HepG2 (cell line): ENCODE measurements around the gene CRY1. TPM values are rescaled to one million over a fixed set of nuclear protein-coding genes. Genes with fewer than 3 reads are reported as not detected.

Experiments
- ARID5B ChIP-seq: IDR thresholded peaks from 2 replicates; pipeline ENCODE4 v1.4.0; 2020; ENCODE audit warnings: mild to moderate bottlenecking, missing genetic modification reagents
- ARNT2 ChIP-seq: sonication (generic); formaldehyde crosslinking; IDR thresholded peaks from 2 replicates; pipeline ENCODE4 v1.8.0; 2022; ENCODE audit warnings: mild to moderate bottlenecking, low read depth, missing genetic modification reagents, moderate library complexity
- BCL6 ChIP-seq: IDR thresholded peaks from 2 replicates; pipeline ENCODE4 v1.6.1; 2016; ENCODE audit warnings: missing genetic modification reagents, missing compliant biosample characterization
- FOXK2 ChIP-seq: fragments of 450-650 bp; IDR thresholded peaks from 2 replicates; pipeline ENCODE4 v1.6.1; 2016
- HNRNPUL1 ChIP-seq: fragments of 200-400 bp; formaldehyde crosslinking; IDR thresholded peaks from 2 replicates; pipeline ENCODE4 v1.6.1; 2017; ENCODE audit warnings: low read depth, mild to moderate bottlenecking, low read length, moderate library complexity
- JUN ChIP-seq: sonication (generic); formaldehyde crosslinking; IDR thresholded peaks from 2 replicates; pipeline ENCODE4 v1.4.0; 2020; ENCODE audit warnings: mild to moderate bottlenecking, missing genetic modification reagents
- JUND ChIP-seq: sonication (generic); formaldehyde crosslinking; IDR thresholded peaks from 2 replicates; pipeline ENCODE4 v1.8.0; 2022; ENCODE audit warnings: mild to moderate bottlenecking, missing genetic modification reagents
- KLF15 ChIP-seq: sonication (generic); formaldehyde crosslinking; IDR thresholded peaks from 2 replicates; pipeline ENCODE4 v1.8.1; 2023; ENCODE audit warnings: borderline replicate concordance, mild to moderate bottlenecking, inconsistent platforms, missing genetic modification reagents, mixed read lengths
- MED1 ChIP-seq: sonication (generic); formaldehyde crosslinking; IDR thresholded peaks from 2 replicates; pipeline ENCODE4 v1.4.0; 2020; ENCODE audit warnings: missing genetic modification reagents
- PCBP2 ChIP-seq: fragments of 200-400 bp; formaldehyde crosslinking; optimal IDR thresholded peaks from 2 replicates; pipeline ENCODE3; 2018; ENCODE audit warnings: low read length, low read depth; ENCODE audit not compliant: poor library complexity, severe bottlenecking
- PLRG1 ChIP-seq: fragments of 450-650 bp; conservative IDR thresholded peaks from 2 replicates; pipeline ENCODE4 v1.6.1; 2016
- REL ChIP-seq: sonication (generic); formaldehyde crosslinking; conservative IDR thresholded peaks from 2 replicates; pipeline ENCODE4 v1.8.0; 2022; ENCODE audit warnings: mild to moderate bottlenecking, missing genetic modification reagents, moderate library complexity
- REXO4 ChIP-seq: sonication (generic); formaldehyde crosslinking; IDR thresholded peaks from 2 replicates; pipeline ENCODE4 v1.8.0; 2022; ENCODE audit warnings: missing genetic modification reagents, mild to moderate bottlenecking, borderline replicate concordance
- SIX1 ChIP-seq: sonication (generic); formaldehyde crosslinking; IDR thresholded peaks from 2 replicates; pipeline ENCODE4 v1.4.0; 2020; ENCODE audit warnings: missing genetic modification reagents, borderline replicate concordance
- SNAI1 ChIP-seq: sonication (generic); formaldehyde crosslinking; IDR thresholded peaks from 2 replicates; pipeline ENCODE4 v1.5.0; 2020; ENCODE audit warnings: mild to moderate bottlenecking, missing genetic modification reagents, borderline replicate concordance
- YEATS4 ChIP-seq: sonication (generic); formaldehyde crosslinking; IDR thresholded peaks from 2 replicates; pipeline ENCODE4 v1.4.0; 2020; ENCODE audit warnings: missing genetic modification reagents, borderline replicate concordance
- ZBTB1 ChIP-seq: sonication (generic); formaldehyde crosslinking; IDR thresholded peaks from 2 replicates; pipeline ENCODE4 v1.4.0; 2020; ENCODE audit warnings: missing genetic modification reagents, borderline replicate concordance
- ZFP82 ChIP-seq: sonication (generic); formaldehyde crosslinking; IDR thresholded peaks from 2 replicates; pipeline ENCODE4 v1.5.1; 2020; ENCODE audit warnings: mild to moderate bottlenecking, missing genetic modification reagents, borderline replicate concordance
- ZKSCAN5 ChIP-seq: sonication (generic); formaldehyde crosslinking; IDR thresholded peaks from 2 replicates; pipeline ENCODE4 v1.5.1; 2020; ENCODE audit warnings: mild to moderate bottlenecking, missing genetic modification reagents
- ZMYM4 ChIP-seq: sonication (generic); formaldehyde crosslinking; IDR thresholded peaks from 2 replicates; pipeline ENCODE4 v1.8.1; 2023; ENCODE audit warnings: mild to moderate bottlenecking, missing genetic modification reagents
- ZNF562 ChIP-seq: sonication (generic); formaldehyde crosslinking; IDR thresholded peaks from 2 replicates; pipeline ENCODE4 v1.8.0; 2022; ENCODE audit warnings: missing genetic modification reagents, borderline replicate concordance
- ZNF646 ChIP-seq: sonication (generic); formaldehyde crosslinking; IDR thresholded peaks from 2 replicates; pipeline ENCODE4 v1.9.0; 2021; ENCODE audit warnings: mild to moderate bottlenecking, missing genetic modification reagents
- ZSCAN9 ChIP-seq: IDR thresholded peaks from 2 replicates; pipeline ENCODE4 v1.6.1; 2016; ENCODE audit warnings: borderline replicate concordance
- polyA plus RNA-seq, 8 experiments: library from polyadenylated mRNA; depleted of rRNA in 3 of 8; stranded (reverse) in 7 of 8; unstranded in 1 of 8; fragments of >200 nt; fragmentation: Illumina TruSeq in 4 of 8; extraction: Trizol in 4 of 8; gene quantifications; 2 replicates each; pipeline versions ENCODE4 v1.2.1 to v1.2.3, GENCODE V29; 2011 to 2016; ENCODE audit warnings: low read depth in 4 of 8, missing spikeins in 1 of 8, mixed read lengths in 1 of 8; ENCODE audit not compliant: insufficient read depth in 1 of 8
- total RNA-seq, 5 experiments: library from RNA; depleted of rRNA; stranded (reverse); fragments of >200 nt; fragmentation: Illumina TruSeq; extraction: Trizol; gene quantifications; 2 replicates each; pipeline ENCODE4 v1.2.3, GENCODE V29; 2016; ENCODE audit warnings: low read depth in 1 of 5

CRY1 gene
- total and polyA plus RNA-seq, 2 of the 13 experiments (the other 11 are each of a cell fraction or from before 2014, with no cell fraction given), result 11.4 to 13.9 TPM

- TF ChIP-seq PCBP2 (no peak), ARID5B (CRISPR knock-in tag) (peak; percentile 87), JUN (CRISPR knock-in tag) (no peak), KLF15 (CRISPR knock-in tag) (no peak), JUND (no peak), BCL6 (CRISPR knock-in tag) (peak; percentile 89), ZNF646 (no peak), ZBTB1 (no peak), HNRNPUL1 (no peak), YEATS4 (CRISPR knock-in tag) (no peak), REXO4 (CRISPR knock-in tag) (no peak), ZFP82 (no peak), MED1 (CRISPR knock-in tag) (peak; percentile 80), SIX1 (CRISPR knock-in tag) (no peak), ZMYM4 (CRISPR knock-in tag) (0 out of 2 replicates have a peak, but pooled peaks have one; percentile 20), REL (CRISPR knock-in tag) (no peak), ZSCAN9 (CRISPR knock-in tag) (0 out of 2 replicates have a peak, but pooled peaks have one; percentile 47), PLRG1 (no peak), SNAI1 (CRISPR knock-in tag) (no peak), ZNF562 (CRISPR knock-in tag) (no peak), ARNT2 (CRISPR knock-in tag) (no peak), ZKSCAN5 (no peak), FOXK2 (no peak)
These were observed 118.8 kb downstream of the CRY1 start (continued) for GRCh38 chr12:106974511-106974910.
